ENCODE measurements around the gene GPS1.

Gene GPS1

GRCh38 chr17:82018152-82018988 lies 33.3 kb upstream of the GPS1 start:
- H3K27ac ChIP-seq = peak overlapping the region; percentile 80
- POLR2A ChIA-PET (ENCODE audit: low non-redundant PET) = no interaction called here
- DNase-seq (ENCODE audit: low spot score) = no peak
- TF ChIP-seq CTCF (conservative IDR thresholded peaks at IDR 0.05; ENCODE audit: low read depth) = no peak
- CTCF ChIA-PET = interaction anchor here (0.7 to 4.1 kb wide), 5 partner anchors 12 to 58 kb away, joined by 3 to 35 read pairs (median 4); partner anchors contain the start of gene NOTUM

DNA sequence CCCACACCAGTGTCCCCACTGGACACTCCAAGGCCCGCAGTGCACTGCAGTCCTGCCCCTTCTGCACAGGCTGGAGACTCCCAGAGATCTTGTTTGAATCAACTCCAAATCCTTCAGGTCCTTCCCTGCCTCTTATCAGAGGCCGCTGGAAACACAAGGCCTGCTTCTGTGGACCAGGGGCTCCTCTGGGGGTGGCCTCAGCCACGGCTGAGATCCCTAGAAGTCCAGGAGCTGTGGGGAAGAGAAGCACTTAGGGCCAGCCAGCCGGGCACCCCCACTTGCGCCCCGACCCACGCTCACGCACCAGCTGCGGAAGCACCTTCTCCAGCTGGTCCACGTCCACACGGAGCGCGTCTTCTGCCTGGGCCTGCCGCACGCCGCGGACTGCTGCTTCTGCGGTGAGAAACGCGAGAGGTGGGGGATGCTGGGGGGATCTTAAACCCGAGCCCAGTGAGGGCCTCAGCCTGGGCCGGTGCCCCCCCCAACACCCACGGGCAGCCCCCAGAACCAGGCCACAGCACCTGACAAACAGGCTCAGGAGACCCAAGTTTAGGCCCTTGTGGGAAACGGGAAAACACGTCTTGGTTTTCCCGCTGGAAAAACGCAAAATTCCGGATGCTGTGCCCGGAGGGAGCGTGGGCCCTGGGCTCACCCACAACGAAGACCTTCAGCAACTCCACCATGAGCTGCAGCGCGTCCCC lies 32.6 kb upstream of the GPS1 start:
- peak overlapping the region; percentile 80 for H3K27ac ChIP-seq
- ChIA-PET POLR2A (ENCODE audit: low non-redundant PET) (interaction anchor here (2.0 kb wide), 1 partner anchor 60 kb away, joined by 4 read pairs; no protein-coding TSS in a partner anchor), CTCF (interaction anchor here (0.7 to 4.9 kb wide), 14 partner anchors 9 to 644 kb away, joined by 3 to 128 read pairs (median 4); partner anchors contain the start of genes NOTUM and RAC3)
- no peak for DNase-seq (ENCODE audit: low spot score)
- TF ChIP-seq CTCF (conservative IDR thresholded peaks at IDR 0.05; ENCODE audit: low read depth) = no peak

- ChIA-PET POLR2A (ENCODE audit: low non-redundant PET) (interaction anchor here (2.0 kb wide), 1 partner anchor 60 kb away, joined by 4 read pairs; no protein-coding TSS in a partner anchor), CTCF (interaction anchor here (0.6 to 4.9 kb wide), 17 partner anchors 10 to 906 kb away, joined by 3 to 128 read pairs (median 4); partner anchors contain the start of genes NOTUM and RAC3)
- no peak for DNase-seq (ENCODE audit: low spot score)
- peak overlapping the region; percentile 80 for H3K27ac ChIP-seq
- TF ChIP-seq CTCF (conservative IDR thresholded peaks at IDR 0.05; ENCODE audit: low read depth) = peak; percentile 81
Measured at GRCh38 chr17:82019690-82020571, 31.8 kb upstream of the GPS1 start.

GRCh38 chr17:82020572-82021106 lies 31.1 kb upstream of the GPS1 start:
- CTCF ChIA-PET = interaction anchor here (0.6 to 4.9 kb wide), 13 partner anchors 10 to 102 kb away, joined by 3 to 128 read pairs (median 4); partner anchors contain the start of genes NOTUM and RAC3
- no peak for TF ChIP-seq CTCF (conservative IDR thresholded peaks at IDR 0.05; ENCODE audit: low read depth)
- POLR2A ChIA-PET (ENCODE audit: low non-redundant PET) = interaction anchor here (0.6 to 2.0 kb wide), 2 partner anchors 61 to 696 kb away, joined by 4 to 7 read pairs; partner anchors contain the start of gene FN3KRP
- peak overlapping the region; percentile 80 for H3K27ac ChIP-seq
- DNase-seq (ENCODE audit: low spot score) = no peak

GRCh38 chr17:82021107-82021899 lies 30.4 kb upstream of the GPS1 start:
- ChIA-PET CTCF (interaction anchor here (0.5 to 4.9 kb wide), 13 partner anchors 10 to 91 kb away, joined by 3 to 128 read pairs (median 4); partner anchors contain the start of genes NOTUM and RAC3), POLR2A (ENCODE audit: low non-redundant PET) (interaction anchor here (0.6 to 2.0 kb wide), 2 partner anchors 62 to 695 kb away, joined by 4 to 7 read pairs; partner anchors contain the start of gene FN3KRP)
- H3K27ac ChIP-seq = peak overlapping the region; percentile 80

More at GRCh38 chr17:82021107-82021899, 30.4 kb upstream of the GPS1 start:
- TF ChIP-seq CTCF (conservative IDR thresholded peaks at IDR 0.05; ENCODE audit: low read depth) = peak; percentile 92
- peak; percentile 56 for DNase-seq (ENCODE audit: low spot score)

Data from RWPE1 (cell line).